HL-60/S4 treated with retinoic acid at 250 ng/mL for 4 days and 3 days (cell line): ENCODE measurements around the gene LOXHD1.

Experiments
- in situ Hi-C: fragments of 300-500 bp; cut with MboI; formaldehyde crosslinking; loops from 2 replicates; pipeline ENCODE4 v1.7.0; 2022; ENCODE audit warnings: low sequenced_read_pairs

The LOXHD1 gene, protein sequence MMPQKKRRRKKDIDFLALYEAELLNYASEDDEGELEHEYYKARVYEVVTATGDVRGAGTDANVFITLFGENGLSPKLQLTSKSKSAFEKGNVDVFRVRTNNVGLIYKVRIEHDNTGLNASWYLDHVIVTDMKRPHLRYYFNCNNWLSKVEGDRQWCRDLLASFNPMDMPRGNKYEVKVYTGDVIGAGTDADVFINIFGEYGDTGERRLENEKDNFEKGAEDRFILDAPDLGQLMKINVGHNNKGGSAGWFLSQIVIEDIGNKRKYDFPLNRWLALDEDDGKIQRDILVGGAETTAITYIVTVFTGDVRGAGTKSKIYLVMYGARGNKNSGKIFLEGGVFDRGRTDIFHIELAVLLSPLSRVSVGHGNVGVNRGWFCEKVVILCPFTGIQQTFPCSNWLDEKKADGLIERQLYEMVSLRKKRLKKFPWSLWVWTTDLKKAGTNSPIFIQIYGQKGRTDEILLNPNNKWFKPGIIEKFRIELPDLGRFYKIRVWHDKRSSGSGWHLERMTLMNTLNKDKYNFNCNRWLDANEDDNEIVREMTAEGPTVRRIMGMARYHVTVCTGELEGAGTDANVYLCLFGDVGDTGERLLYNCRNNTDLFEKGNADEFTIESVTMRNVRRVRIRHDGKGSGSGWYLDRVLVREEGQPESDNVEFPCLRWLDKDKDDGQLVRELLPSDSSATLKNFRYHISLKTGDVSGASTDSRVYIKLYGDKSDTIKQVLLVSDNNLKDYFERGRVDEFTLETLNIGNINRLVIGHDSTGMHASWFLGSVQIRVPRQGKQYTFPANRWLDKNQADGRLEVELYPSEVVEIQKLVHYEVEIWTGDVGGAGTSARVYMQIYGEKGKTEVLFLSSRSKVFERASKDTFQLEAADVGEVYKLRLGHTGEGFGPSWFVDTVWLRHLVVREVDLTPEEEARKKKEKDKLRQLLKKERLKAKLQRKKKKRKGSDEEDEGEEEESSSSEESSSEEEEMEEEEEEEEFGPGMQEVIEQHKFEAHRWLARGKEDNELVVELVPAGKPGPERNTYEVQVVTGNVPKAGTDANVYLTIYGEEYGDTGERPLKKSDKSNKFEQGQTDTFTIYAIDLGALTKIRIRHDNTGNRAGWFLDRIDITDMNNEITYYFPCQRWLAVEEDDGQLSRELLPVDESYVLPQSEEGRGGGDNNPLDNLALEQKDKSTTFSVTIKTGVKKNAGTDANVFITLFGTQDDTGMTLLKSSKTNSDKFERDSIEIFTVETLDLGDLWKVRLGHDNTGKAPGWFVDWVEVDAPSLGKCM (N-terminal part only)

DNA sequence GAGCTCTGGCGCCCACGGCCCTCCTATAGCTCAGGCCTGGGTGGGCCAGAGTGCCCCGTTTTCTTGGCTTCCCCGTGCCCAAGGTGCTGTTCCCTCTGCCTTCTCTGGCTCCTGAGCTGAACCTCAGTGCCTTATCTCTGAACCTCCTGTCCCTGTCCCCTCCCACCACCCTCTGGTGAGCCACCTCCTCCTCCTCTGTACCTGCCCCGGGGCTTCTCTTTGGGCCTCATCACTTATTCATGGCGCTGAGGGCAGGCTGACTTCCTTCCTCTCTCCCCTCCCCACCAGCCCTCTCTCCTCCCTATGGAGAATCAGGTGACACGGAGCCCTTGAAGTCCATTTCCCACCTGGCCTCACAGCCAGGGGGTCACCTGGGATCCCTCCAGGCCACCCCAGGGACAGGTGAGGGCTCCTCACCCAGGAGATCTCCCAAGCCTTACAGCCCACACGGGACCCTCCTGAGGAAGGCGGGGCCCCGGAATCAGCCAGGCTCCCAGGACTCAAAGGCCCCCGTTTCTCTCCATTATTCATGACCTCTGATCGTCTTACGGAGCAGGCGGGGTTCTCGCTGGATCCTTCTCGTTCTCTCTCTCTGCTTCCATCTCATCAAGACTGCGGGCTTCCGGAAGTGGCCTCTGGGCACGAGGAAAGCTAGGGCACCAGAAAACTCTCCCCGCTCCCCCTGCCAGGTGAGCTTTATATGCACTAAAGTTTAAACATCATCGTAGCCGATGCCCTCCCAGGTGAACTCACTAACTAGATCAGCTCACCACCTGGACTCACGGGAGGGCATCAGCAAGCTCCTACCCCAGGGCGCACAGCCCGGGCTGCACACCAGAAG is at the start of gene LOXHD1:
LOXHD1 (minus strand) TSS at position 106 of the 841 bp plus-strand sequence. CDS start 187 bp downstream, outside the sequence.
- in situ Hi-C loops = loop anchor here (10.0 to 25.0 kb wide), 2 partner anchors 370 to 503 kb away; no protein-coding TSS in a partner anchor

DNA sequence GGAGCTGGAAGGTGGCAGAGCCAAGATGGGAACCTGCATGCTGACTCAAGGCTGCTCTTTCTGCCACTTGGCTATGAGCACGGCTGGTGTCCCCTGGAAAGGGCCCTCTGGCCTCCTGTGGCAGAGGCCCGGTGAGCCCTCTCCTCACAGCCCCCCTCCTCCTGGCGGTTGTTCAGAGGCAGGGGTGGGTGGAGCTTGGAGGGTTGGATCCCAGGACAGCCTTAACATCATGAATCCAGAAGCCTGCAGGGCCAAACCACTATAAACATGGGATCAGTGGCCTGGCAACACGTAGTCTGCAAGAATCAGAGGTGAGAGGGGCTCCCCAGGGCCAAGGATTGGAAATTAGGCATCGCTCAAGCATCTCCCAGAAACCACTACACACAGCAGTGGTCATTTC is 48.5 kb upstream of the LOXHD1 start:
- in situ Hi-C loops = no loop called here

DNA sequence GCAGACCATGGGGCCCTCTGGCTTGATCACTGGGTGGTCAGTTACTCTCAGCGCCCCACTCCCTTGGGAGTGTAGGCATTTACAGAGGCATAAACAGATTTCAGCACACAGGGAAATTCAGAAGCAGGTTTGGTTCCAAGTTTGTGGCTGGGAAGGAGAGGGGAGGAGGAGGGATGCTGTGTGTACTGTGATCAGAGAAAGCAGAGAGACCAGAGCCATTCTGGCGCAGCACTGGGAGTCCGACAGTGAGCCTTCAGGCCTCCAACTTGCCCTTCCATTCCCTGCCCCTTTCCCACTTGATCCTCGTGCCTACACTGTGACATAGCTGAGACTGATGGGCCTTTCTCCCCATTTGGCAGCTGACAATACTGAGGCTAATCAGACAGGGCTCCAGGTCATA is 47.8 kb upstream of the LOXHD1 start:
- in situ Hi-C loops = no loop called here

DNA sequence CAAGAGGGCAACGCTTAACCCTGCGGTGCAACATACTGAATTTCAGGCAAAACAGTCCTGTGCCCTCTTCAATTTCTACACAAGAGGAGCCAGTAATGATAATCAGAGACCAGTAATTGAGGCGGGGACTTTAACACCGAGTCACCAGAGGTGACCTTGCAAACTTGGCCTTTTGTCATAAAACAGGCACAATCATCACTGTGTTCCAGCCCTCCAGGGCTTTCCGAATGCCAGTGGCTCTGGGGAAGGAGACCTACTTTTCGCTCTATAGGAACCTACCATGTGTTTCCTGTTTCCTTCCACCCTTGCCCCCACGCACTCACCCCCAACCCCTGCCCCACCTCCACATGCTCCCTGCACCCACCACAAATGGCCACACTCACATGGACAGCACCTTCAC is 47.2 kb upstream of the LOXHD1 start:
- in situ Hi-C loops = no loop called here

DNA sequence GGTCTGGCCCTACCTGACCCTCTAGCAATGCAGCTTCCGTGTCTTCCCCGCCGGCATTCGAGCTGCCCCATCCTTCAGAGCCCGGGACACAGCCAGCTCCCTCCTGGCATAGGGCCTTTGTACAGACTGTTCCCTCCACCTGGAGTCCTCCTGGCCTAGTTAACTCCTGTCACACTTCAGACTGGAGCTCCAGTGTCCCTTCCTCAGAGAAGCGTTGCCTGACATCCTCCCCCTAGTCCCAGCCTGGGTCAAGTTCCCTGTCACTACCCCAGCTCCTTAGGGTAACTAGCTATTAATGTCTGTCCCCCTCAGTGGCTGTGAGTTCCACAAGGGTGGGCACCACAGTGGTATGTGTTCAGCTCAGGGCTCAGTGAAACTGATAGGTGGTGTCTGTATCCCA is 45.5 kb upstream of the LOXHD1 start:
- in situ Hi-C loops = no loop called here

DNA sequence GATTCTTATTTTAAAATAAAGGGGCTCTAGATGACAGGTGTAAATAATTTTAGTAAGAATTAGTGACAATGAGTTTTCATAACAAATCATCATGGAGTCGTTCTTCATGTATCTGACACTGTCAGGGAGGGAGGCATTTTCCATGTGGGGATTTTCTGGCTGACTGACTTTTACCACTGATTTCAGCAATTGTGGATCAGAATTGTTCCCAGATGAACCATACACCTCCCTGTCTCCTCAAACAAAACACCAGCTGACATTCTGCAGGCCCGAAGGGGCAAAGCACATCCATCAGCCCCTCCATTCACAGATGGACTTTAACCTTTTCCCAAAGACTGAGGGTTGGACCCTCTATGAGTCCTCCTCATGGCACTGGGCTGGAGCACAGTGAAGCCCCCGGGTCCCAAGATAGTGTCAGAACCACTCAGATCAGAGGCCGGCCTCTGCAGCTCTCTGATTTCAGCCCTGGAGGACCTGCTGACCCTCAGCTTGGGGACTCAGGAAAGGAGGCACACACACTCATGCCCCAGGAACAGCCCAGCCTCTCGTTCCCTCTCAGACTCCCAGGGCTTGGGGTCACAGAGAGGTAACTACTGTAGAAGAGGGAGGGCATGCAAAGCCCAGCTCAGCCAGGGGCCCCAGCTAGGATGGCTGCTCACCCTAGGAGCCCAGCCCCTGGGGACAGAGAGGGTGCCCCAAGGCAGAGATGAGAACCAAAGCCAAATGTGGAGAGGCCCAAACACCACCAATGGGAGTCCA is 43.2 kb upstream of the LOXHD1 start:
- in situ Hi-C loops = no loop called here

DNA sequence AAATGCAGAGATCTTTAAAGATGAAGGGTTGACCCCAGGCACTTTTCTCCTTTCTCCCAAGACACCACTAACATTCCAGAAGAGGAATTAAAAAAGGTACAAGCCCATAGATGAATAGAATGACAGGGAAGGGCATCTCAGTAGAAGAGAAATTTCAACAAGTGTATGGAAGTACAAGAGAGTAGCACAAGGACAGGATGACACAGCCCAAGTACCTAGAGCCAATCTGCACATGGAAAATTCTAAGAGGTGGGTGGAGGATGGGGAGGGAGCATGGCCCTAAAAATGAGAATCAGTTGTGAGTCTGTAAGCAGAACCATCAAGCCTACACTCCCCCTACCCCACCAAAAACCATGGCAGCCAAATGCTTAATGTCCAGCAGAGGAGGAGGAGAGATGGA is 39.7 kb upstream of the LOXHD1 start:
- in situ Hi-C loops = no loop called here

DNA sequence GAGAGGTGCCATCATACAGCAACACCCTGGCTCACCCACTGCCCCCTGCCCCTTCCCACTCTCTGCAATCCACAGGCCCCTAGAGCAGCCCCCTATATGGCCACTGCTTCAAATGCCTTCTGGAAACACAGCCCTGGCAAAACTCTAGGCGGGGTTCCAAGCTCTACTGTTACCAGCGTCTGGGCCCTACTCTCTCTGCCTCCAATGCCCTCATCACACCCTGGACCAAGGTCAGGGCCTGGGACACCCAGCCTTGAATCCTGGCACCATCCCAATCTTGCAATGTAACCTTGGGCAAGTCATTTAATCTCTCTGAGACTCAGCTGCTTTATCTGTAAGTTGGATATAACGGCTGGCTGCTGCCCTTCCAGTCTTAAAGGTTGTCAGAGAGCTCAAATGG is 39.2 kb upstream of the LOXHD1 start:
- in situ Hi-C loops = no loop called here

DNA sequence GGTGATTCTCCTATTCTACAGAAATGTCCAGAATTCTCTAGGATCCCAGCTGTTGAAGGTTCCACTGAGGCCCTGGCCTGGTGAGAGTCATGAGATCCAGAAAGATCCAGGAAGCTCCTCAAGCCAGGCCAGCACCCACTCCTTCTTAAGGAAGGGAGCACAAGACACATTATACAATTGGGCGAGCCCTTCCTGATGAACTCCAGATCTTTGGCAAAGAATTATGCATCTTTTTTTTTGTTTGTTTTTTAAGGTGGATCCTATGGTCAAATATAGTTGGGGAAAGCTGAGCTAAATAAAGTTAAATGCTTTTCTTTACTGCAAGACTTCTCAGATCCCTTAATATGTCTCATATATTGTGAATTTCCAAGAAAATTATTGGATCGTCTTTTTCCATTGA is 37.0 kb upstream of the LOXHD1 start:
- in situ Hi-C loops = no loop called here

DNA sequence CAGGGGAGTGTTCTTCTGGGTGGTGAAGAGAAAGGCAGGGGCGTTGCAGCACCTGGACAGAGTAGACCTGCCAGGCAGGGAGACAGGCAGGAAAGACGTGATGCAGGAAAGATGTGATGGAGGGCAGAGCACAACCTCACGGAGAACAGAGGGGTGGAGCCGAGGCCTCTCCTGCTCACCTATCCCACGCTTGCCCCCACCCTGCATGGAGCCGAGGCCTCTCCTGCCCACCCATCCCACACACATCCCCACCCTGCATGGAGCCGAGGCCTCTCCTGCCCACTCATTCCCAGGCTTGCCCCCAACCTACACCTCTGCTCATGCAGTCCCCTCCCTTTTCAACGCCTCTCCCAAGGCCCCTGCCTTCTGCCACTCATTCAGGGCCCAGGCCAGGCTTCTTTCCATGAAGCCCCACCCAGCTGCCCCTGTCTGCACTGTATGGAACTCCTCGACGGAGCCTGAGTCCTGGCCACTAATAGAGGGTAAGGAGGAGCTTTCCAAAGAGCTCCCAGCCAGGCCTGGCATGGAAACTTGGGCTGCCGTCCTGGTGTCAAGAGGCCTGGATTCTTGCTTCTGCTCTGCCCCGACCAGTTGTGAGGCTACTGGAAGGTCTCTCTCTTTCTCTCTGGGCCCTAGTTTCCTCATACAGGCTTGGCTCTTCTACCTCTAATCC is 32.0 kb upstream of the LOXHD1 start:
- in situ Hi-C loops = no loop called here

DNA sequence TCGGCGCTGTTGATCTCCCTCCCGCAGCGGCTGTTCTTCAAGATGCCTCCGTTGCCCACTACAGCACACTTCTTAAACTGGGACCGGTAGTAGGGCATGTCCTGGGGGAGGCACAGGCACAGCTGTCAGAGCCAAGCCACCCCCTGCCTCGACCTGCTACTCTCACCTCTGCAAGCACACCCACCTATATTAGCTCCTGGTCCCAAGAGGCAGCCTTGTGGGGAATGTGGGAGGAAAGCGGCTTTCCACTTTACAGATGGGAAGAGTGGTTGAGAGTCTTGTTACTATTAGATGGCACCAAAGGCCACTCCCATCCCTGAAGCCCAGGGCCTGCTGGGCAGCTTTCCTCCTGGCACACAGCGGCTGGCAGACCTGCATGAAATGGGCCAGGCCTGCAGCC is 29.2 kb upstream of the LOXHD1 start:
- in situ Hi-C loops = no loop called here

DNA sequence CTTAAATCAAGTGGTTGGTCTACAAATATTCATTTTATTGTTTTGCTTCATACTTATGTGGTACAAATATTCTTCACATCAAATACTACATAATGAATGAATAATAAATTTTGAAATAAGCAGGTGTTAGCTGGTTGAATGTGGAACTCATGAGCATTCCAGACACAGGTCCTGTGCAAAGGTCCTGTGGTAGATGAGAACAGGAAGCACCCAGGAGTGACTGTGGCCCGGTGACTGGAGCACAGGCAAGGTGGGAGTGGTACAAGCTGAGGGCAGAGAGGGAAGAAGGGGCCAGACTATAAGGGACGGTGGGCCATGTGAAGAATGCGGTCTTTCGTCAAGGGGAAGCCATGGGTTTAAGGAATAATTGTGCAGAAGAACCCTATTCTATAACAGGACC is 26.2 kb upstream of the LOXHD1 start:
- in situ Hi-C loops = no loop called here

DNA sequence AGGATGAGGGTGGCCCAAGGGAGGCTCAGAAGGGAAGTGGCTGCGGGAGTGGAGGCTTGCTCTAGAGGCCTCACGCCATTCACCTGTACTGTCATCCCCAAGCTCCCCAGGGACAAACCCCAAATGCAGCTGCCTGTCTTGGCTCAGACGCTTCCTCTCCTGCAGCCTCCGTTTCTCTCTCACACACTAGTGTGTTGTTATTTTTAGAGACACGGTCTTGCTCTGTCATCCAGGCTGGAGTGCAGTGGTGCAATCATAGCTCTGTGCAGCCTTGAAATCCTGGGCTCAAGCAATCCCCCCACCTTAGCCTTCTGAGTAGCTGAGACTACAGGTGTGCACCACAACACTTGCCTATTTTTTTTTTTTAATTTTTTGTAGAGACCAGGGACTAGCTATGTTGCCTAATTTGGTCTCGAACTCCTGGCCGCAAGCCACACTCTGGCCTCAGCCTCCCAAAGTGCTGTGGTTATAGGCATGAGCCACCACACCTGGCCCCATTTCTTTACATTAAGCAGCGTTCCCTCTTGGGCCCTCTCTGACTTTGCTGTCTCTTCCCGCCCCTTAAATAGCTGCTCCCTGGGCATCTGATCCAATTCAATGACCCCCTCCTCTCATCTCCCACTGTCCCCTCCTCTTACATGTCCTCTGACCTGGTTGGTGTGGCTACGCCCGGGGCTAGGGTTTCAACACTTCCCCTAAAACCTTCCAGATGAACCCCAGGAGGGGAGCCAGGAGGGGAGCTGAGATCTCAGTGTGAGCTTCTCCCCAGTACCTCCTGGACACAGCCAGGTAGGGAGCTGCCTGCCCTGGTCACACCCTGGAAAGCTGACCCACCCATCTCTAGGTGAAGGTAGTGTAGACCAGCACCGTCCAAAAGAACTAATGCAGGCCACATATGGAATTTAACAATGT is 24.0 kb upstream of the LOXHD1 start:
- in situ Hi-C loops = no loop called here

DNA sequence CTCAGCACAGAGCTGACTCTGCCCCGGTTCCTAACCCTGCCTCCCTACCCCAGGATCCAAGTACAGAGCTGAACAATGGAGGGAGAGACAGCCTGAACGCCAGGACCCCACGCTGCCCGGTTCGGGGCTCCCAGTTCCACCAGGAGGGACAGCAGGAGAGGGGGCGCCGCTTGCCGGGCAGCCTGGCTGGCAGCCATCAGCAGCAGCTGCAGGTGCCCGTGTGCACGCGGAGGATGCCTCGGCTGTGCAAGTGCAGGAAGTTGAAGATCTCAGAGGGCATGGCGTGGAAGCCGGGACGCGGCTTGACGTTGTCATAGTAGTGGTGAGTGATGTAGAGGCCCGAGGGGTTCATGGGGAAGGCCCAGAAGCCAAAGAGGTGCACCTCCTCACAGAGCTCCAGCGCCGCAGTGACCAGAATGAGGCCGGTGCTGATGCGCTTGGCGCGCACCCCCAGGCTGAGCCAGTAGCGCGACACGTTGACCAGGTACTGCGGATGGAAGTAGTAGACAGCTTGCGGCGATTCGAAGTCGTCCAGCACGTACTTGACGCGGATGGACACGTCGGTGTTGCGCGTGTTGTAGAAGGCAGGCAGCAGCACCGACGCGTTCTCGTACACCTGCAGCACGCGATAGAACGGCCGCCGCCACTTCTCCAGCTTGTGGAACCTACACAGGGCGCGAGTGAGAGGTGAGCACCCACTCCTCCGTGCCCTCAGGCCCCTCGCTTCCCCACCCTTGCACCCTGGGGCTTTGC is 23.0 kb upstream of the LOXHD1 start:
- in situ Hi-C loops = no loop called here

DNA sequence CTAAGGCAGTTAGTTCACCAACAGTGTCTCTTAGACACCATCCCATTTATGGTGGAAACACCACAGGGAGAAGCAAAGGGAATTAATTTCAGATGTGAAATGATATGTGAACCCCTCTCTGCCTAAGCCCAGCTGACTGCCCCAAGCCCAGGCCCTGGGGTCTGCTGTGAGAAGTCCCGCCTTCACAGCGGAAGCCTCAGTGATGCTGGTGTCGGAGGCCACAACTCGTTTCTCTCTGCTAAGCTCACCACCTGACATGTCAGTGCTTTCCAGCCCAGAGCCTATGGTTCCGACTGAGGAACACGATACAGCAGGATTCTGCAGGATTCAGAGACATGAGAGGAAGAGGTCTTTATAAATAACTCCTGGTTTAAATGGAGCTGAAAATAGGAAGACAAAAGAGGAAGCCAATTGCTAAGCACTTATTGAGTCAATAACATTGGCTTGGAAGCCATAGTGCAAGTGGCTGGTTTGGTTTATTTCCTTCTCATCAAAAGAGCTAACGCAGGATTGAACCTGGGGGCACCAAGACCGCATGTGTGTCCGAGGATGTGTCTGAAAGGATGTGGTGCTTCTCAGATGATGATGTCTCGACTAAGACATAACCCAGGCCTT is 21.9 kb upstream of the LOXHD1 start:
- in situ Hi-C loops = no loop called here

DNA sequence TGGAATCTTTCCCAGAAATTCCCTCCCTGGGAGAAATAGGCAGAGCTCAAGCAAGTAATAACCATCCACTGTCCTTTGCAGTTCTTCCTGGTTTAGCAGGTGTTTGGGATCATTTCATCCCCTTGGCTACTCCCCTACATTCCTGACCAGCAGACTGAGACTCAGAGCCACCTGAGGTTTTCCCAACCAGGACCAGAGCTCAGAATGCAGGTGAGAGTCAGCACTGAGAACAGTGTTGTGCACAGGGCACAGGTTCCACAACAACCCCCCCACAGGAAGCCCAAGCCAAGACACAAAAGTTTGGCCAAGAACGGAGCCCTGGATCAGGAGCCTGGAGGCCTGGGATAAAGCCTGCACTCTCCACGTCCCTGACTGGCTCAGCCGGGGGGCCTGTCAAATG is 21.0 kb upstream of the LOXHD1 start:
- in situ Hi-C loops = no loop called here

DNA sequence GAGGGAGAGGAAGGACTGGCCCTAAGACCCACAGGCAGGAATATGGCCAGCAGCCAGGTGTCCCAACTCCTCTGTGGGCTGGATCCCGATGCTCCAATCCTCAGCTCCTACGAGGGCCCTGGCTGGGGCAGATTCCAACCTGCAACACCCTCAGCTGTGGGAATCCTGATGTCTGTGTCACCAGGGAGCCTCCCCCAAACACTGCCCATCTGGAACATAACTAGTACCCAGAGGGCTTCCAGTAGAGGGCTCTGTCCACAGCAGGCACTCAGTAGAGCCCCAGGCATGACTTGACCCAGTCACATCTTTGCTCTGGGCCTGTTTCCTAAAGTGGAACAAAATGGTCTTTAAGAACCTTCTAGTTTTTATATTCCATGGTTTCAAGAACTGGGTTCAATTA is 20.6 kb upstream of the LOXHD1 start:
- in situ Hi-C loops = no loop called here
